ENCODE data around the gene AMZ2.

AMZ2 gene

DNA sequence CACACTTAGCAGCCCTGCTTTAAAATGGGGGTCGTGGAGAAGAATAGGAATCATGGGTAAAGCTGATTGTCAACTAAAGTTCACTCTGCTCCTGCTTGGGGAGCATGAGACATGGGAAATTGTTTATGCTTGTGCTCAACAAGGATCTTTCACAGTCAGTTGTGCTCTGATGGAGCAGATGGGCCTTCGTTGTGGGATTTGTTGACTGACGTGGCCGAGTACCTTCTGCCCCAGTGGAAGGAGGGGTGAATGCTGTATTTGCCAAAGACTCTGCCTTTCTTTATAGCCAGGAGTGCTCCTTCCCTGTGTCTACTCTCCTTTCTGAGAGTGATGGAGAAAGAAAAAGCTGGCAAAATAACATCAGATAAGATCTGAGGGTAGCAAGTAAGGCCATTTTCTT lies 54.8 kb downstream of the AMZ2 start:
- Histone ChIP-seq H3K27ac (ENCODE audit: low read depth, low read length, poor library complexity, severe bottlenecking) (no peak overlapping the region), H3F3A (ENCODE audit: insufficient read depth, low read length) (no peaks in the 10 kb centered on the region), H2AFZ (ENCODE audit: low read length) (no peak overlapping the region), H3K27me3 (ENCODE audit: insufficient read depth, low read length) (no peaks in the 10 kb centered on the region), H3K9me2 (ENCODE audit: low read depth, low read length) (no peaks in the 10 kb centered on the region), H3K36me3 (ENCODE audit: insufficient read depth, low read length) (peaks cover 18% of the 10 kb centered on the region), H3K4me3 (ENCODE audit: low read depth, low read length, poor library complexity, severe bottlenecking) (no peak overlapping the region), H3K4me1 (ENCODE audit: insufficient read depth, low read length, severe bottlenecking) (no peaks in the 10 kb centered on the region), H3K9me3 (ENCODE audit: low read length) (0 out of 2 replicates have a peak, but pooled peaks cover 5% of the 10 kb centered on the region), H3K79me2 (ENCODE audit: insufficient read depth, low read length) (no peaks in the 10 kb centered on the region), H3K9ac (ENCODE audit: low read length) (no peak overlapping the region), H4K20me1 (ENCODE audit: insufficient read depth, low read length) (no peaks in the 10 kb centered on the region), H3K4me2 (ENCODE audit: low read length) (no peak overlapping the region)
- TF ChIP-seq EZH2 (IDR thresholded peaks at IDR 0.05; ENCODE audit: borderline replicate concordance, low read length) (no peak), CTCF (IDR thresholded peaks at IDR 0.05; ENCODE audit: low read length) (no peak)

- H3K4me1 ChIP-seq (ENCODE audit: insufficient read depth, low read length, severe bottlenecking), result no peaks in the 10 kb centered on the region
- no peak overlapping the region for H3K27ac ChIP-seq (ENCODE audit: low read depth, low read length, poor library complexity, severe bottlenecking)
- no peaks in the 10 kb centered on the region for H3K9me2 ChIP-seq (ENCODE audit: low read depth, low read length)
- no peaks in the 10 kb centered on the region for H3K79me2 ChIP-seq (ENCODE audit: insufficient read depth, low read length)
- no peak overlapping the region for H2AFZ ChIP-seq (ENCODE audit: low read length)
- 0 out of 2 replicates have a peak, but pooled peaks cover 7% of the 10 kb centered on the region for H3K9me3 ChIP-seq (ENCODE audit: low read length)
- H3K27me3 ChIP-seq (ENCODE audit: insufficient read depth, low read length), result no peaks in the 10 kb centered on the region
- H3K36me3 ChIP-seq (ENCODE audit: insufficient read depth, low read length), result peaks cover 23% of the 10 kb centered on the region
- no peak for TF ChIP-seq EZH2 (IDR thresholded peaks at IDR 0.05; ENCODE audit: borderline replicate concordance, low read length)
- no peak for TF ChIP-seq CTCF (IDR thresholded peaks at IDR 0.05; ENCODE audit: low read length)
- H3K9ac ChIP-seq (ENCODE audit: low read length), result no peak overlapping the region
- H3K4me2 ChIP-seq (ENCODE audit: low read length), result no peak overlapping the region
- H3F3A ChIP-seq (ENCODE audit: insufficient read depth, low read length), result no peaks in the 10 kb centered on the region
- no peak overlapping the region for H3K4me3 ChIP-seq (ENCODE audit: low read depth, low read length, poor library complexity, severe bottlenecking)
- no peaks in the 10 kb centered on the region for H4K20me1 ChIP-seq (ENCODE audit: insufficient read depth, low read length)
Observed at GRCh38 chr17:68304706-68305105, 56.9 kb downstream of the AMZ2 start.

DNA sequence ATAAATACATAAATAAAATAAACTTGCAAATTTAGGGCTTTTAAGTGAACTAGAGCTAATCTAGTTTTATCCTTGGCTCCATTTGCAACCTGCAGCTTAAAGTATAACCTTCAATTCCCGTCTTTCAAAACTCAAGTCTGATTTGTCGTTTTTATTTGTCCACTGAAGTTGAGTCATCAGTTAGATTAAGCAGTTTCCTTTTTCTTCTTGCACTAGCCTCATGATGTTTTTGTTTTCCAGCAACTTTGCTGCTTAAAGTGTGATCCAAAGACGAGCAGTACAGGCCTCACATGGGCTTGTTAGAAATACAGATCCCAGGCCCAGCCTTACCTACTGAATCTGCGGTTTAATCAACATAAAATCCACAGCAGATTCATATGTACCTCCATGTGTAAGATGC lies 57.3 kb downstream of the AMZ2 start:
- Histone ChIP-seq H3K27ac (ENCODE audit: low read depth, low read length, poor library complexity, severe bottlenecking) (no peak overlapping the region), H3K4me2 (ENCODE audit: low read length) (no peak overlapping the region), H3K9ac (ENCODE audit: low read length) (no peak overlapping the region), H3K4me1 (ENCODE audit: insufficient read depth, low read length, severe bottlenecking) (no peaks in the 10 kb centered on the region), H4K20me1 (ENCODE audit: insufficient read depth, low read length) (no peaks in the 10 kb centered on the region), H3K9me3 (ENCODE audit: low read length) (0 out of 2 replicates have a peak, but pooled peaks cover 7% of the 10 kb centered on the region), H3K4me3 (ENCODE audit: low read depth, low read length, poor library complexity, severe bottlenecking) (no peak overlapping the region), H3K9me2 (ENCODE audit: low read depth, low read length) (no peaks in the 10 kb centered on the region), H2AFZ (ENCODE audit: low read length) (no peak overlapping the region), H3F3A (ENCODE audit: insufficient read depth, low read length) (no peaks in the 10 kb centered on the region), H3K79me2 (ENCODE audit: insufficient read depth, low read length) (no peaks in the 10 kb centered on the region), H3K27me3 (ENCODE audit: insufficient read depth, low read length) (no peaks in the 10 kb centered on the region), H3K36me3 (ENCODE audit: insufficient read depth, low read length) (peaks cover 24% of the 10 kb centered on the region)
- TF ChIP-seq EZH2 (IDR thresholded peaks at IDR 0.05; ENCODE audit: borderline replicate concordance, low read length) (no peak), CTCF (IDR thresholded peaks at IDR 0.05; ENCODE audit: low read length) (no peak)

Data from OCI-LY1 (cell line).